Measurements from ENCODE around the gene CDH12. TPM values are rescaled to one million over a fixed set of nuclear protein-coding genes. Genes with fewer than 3 reads are reported as not detected.
"Not testable (repeated sequence)": the region's sequence is repeated elsewhere in the genome, so short reads cannot be mapped to it uniquely, and the experiment has no call there.

Gene CDH12
- polyA plus RNA-seq, 4 donors = 6.5 to 9.8 (median 6.9) TPM

GRCh38 chr5:22590677-22591268, 262.4 kb downstream of the CDH12 start:
- DNase-seq (ENCODE audit: low read depth in 4 of 4, low spot score in 3 of 4) = no peak

DNA sequence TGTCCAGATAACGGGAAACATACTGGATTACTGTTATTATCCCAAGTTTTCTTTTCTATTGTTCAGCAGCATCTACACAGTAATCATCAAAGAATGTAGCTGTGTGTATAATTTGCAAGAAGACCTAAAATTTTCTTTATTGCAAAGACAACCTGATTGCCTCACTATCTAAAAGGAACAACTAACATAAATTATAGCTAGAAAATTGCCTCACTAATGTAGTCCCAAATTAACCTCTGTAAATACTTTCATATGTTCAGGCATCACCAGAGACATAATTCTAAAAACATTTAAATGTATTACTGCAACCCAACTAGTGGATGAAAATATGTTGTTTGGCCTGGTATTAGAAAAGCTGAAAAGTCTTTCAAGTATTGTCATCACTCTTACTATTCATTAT, 275.4 kb downstream of the CDH12 start:
- DNase-seq (ENCODE audit: low read depth in 4 of 4, low spot score in 3 of 4) = no peak

DNA sequence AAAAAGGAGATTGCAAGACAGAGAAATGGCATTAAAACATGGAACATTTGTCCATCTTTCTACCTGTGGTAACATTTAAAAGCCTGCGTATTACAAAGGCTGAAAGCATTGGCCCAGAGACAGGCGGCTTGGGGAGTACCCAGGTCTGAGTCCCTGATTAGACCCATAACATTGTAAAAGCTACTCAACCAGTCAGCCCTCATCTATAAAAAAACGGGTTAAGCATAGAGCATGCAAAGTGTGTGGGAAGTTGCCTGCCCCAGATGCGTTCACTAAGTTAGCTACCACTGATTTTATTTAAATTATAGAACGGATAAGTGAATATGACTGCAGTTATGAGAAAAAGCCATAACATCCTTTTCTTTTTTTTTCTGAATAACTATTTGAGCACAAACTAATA, 276.1 kb downstream of the CDH12 start:
- no peak for DNase-seq (ENCODE audit: low read depth in 4 of 4, low spot score in 3 of 4)

DNA sequence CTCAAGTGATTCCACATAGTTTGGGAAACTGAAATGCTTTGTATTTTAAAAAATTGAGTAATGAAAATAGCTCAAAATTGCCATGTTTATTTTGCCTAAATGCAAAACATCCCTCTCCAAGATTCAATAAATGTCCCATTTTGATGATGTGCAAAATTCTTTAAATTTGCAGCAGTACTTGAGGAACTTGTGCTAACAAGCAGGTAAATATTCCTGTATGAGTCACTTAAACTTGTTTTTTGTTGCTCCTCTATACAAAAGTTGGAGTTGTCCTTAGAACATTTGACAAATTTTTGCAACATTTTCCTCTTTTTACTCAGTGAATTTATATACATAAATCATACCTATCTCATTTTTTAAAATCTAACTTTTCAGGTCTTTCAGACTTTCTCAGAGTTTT, 280.2 kb downstream of the CDH12 start:
- DNase-seq (ENCODE audit: low read depth in 4 of 4, low spot score in 3 of 4) = no peak

DNA sequence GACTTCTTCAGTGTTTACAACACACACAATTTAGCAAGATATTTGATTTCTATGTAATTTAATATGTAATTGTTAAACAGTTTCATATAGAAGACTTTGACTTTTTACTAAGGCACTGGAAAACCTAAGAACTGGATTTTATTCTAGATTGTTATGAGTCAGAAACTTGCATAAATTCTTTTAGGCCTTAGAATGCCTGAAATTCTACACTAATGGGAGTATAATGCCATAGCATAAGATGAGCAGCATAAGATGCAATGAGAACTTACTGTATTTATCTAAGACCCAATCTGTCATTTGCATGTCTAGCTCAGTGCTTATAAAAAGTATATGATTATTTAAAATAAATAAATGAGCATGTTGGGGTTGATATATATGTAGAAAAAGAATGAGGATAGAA, 285.2 kb downstream of the CDH12 start:
- no peak for DNase-seq (ENCODE audit: low read depth in 4 of 4, low spot score in 3 of 4)

- no peak for DNase-seq (ENCODE audit: low read depth in 4 of 4, low spot score in 3 of 4)
Observed at GRCh38 chr5:22560147-22560546, 293.0 kb downstream of the CDH12 start.

DNA sequence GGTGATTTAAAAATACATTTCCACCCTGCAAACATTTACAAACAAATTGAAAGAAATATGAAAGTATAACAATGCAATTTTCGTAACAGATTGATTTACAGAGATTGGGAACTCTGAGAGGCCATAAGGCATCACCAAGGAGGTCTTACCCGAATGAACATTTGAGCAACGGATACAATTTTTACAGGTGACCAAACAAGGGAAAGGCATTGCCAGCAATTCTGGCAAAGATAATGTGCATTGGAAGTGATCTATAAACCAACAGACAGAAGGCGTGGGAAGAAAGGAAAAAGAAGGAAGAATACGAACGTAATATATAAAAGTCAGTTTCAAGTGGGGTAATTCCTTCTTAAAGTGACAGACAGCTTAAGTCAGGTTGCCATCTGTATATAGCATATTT, 295.9 kb downstream of the CDH12 start:
- no peak for DNase-seq (ENCODE audit: low read depth in 4 of 4, low spot score in 3 of 4)

DNA sequence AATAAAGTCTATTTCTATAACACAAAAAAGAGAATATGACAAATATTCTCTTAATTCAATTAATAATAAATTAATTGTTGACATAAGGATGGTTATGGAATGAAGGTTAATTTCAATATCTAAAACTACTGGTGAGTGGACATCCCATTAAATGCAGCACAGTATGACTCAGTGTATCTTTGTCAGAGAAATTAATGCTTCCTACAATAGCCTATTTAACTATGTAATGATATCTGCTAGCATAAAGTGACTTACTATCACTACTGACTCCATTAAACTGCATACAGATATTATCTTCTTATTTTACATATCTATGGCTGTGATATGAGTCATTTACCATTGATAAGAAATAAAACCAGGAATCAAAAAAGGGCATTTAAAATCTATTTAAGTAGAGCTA, 298.7 kb downstream of the CDH12 start:
- no peak for DNase-seq (ENCODE audit: low read depth in 4 of 4, low spot score in 3 of 4)

DNA sequence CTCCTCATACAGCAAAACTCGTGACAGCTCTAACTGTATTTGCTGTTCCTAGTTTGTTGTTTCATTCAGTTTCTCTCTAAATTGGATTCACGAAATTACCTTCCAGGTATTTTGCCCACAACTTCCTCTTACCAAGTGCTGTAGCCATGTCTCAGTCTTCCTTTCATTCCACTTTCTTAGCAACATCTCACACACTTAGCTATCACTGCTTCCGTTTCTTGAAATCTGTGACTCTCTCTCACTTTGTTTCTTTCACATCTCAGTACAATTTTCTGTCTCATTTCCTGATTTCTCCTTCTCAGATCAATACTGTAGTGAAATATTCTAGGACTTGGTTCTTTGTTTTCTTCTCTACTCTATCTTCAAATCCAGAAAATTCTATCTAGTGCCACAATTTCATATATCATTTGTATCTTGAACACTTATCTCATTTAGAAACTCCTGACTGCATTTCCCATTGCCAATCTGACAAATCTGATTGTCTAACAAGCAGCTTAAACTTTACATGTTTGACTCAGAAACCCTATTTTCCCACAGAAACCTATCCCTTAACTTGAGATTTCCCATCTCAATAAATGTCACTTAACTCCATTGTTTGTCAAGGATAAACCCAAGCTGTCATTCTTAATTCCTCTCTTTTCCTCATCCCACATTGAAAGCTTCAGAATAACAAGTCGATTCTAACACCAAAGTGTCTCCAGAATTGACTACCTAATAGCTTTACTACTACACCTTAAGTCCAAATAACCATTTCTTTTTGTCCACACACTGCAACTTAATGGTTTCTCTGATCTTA, 303.1 kb downstream of the CDH12 start:
- DNase-seq (ENCODE audit: low read depth in 4 of 4, low spot score in 3 of 4) = no peak

DNA sequence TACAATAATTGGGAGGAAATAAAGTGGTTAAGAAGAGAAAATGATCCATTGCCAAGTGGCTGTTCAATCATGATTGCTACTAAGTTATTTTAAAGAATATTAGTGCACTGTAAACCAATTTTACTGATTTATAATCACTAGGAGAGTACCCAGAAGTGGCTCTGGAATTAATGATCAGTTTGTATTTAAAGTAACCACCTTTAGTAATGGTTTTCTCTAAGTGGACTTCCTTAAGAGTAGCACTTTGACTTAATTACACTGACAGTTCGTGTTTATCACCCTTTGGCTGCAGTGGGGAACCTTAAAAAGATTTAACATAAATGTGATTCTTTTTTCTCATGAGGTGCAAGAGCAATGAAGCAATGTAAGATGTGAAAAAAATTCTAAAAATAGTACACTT, 310.8 kb downstream of the CDH12 start:
- DNase-seq (ENCODE audit: low read depth in 4 of 4, low spot score in 3 of 4) = no peak

- DNase-seq (ENCODE audit: low read depth in 4 of 4, low spot score in 3 of 4) = peak in 3 of 4 donors; percentile 6 to 27 (median 16)
Observed at GRCh38 chr5:22541037-22541436, 312.1 kb downstream of the CDH12 start.

- no peak for DNase-seq (ENCODE audit: low read depth in 4 of 4, low spot score in 3 of 4)
Observed at GRCh38 chr5:22539762-22540161, 313.4 kb downstream of the CDH12 start.

DNA sequence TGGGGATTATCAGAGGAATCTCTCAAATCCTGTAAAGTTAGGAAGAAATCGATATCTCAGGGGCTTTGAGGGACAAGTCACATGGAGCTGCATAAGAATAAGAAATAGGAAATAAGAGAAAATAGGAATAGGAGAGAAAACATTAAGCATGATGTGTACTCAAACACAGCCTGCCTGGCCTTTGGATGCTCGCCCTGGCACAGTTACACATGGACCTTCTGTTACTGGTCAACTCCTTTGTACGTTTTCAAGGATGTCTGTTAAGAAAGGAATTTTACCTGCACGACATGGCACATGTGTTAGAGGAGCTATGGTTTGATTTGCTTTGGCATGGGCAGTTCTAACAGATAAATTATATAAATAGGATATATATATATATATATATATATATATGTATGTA, 321.2 kb downstream of the CDH12 start:
- DNase-seq (ENCODE audit: low read depth in 4 of 4, low spot score in 3 of 4) = no peak

DNA sequence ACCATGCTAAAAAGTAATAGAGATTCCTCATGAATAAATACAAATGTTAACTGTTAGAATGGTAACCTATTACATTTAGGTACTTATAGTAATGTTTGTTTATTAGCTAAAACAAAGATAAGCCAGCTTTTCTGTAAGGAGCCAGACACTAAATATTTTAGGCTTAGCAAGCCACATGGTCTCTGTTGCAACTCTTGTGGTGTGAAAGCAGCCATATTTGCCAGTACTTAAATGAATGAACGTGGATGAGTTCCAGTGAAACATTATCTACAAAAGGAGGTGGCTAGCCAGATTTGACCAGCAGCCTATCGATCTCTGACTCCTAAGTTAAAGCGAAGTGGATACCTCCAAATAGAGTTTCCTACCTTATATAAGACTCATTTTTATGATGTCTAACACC, 331.6 kb downstream of the CDH12 start:
- no peak for DNase-seq (ENCODE audit: low read depth in 4 of 4, low spot score in 3 of 4)

DNA sequence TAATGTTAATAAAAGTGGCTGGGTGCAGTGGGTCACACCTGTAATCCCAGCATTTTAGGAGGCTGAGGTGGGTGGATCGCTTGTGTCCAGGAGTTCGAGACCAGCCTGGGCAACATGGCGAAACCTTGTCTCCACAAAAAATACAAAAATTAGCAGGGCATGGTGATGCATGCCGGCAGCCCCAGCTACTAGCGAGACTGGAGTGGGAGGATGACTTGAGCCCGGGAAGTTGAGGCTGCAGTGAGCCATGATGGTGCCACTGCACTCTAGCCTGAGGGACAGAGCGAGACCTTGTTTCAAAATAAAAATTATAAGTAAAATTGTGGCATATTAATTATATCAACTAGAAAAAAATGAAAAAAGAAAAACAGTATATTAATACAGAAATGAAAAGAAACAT, 336.6 kb downstream of the CDH12 start:
- not testable (repeated sequence) for DNase-seq (ENCODE audit: low read depth in 4 of 4, low spot score in 3 of 4)

GRCh38 chr5:22514231-22514630, 338.9 kb downstream of the CDH12 start:
- no peak for DNase-seq (ENCODE audit: low read depth in 4 of 4, low spot score in 3 of 4)

DNA sequence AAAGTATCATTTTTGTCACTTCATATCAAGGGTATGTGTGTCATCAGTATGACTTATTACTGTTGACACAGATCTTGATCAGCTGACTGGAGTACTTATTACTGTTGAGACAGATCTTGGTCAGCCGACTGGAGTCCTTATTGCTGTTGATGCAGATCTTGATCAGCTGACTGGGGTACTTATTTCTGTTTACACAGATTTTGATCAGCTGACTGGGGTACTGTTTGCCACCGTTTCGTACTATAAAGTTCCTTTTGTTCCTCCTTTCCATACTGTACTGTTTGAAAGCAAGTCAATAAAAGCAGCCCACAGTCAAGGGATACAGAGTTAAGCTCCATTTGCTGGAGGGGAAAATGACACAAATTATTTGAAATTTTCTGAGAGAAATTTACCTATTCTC, 347.3 kb downstream of the CDH12 start:
- no peak for DNase-seq (ENCODE audit: low read depth in 4 of 4, low spot score in 3 of 4)

GRCh38 chr5:22504411-22504810, 348.7 kb downstream of the CDH12 start:
- no peak for DNase-seq (ENCODE audit: low read depth in 4 of 4, low spot score in 3 of 4)

GRCh38 chr5:22500556-22500955, 352.6 kb downstream of the CDH12 start:
- no peak for DNase-seq (ENCODE audit: low read depth in 4 of 4, low spot score in 3 of 4)

DNA sequence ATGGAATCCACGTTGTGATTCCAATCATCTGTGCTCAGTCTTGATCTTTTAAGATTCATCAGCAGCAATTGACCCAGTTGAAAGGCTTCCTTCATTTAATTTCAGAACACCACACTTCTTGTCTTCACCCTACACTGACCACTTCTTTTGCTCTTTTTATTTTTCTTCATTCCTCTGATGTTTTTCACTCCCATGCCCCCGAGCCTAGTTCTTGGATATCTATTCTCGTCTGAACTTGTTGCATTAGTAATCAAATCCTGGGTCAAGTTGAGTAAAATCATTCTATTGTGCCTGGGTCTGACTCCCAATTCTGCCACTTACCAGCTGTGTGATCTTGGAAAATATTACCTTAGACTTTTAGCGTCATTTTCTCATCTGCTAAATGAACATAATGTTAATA, 356.5 kb downstream of the CDH12 start:
- no peak for DNase-seq (ENCODE audit: low read depth in 4 of 4, low spot score in 3 of 4)

GRCh38 chr5:22495016-22495720, 358.0 kb downstream of the CDH12 start:
- no peak for DNase-seq (ENCODE audit: low read depth in 4 of 4, low spot score in 3 of 4)

- no peak for DNase-seq (ENCODE audit: low read depth in 4 of 4, low spot score in 3 of 4)
Observed at GRCh38 chr5:22488427-22488826, 364.7 kb downstream of the CDH12 start.
